HEK293 (cell line): ENCODE results near the gene RASL11B.

Source experiments
- CTCF ChIA-PET: fragments of 350-600 bp; formaldehyde crosslinking; extraction: SDS; loops from one replicate; lab custom pipeline; 2021; ENCODE audit warnings: antibody characterized with exemption; lab: Yijun Ruan, JAX
- POLR2A ChIA-PET: fragments of 300-600 bp; formaldehyde crosslinking; extraction: SDS; loops from one replicate; lab custom pipeline; 2020; ENCODE audit warnings: antibody characterized with exemption, inconsistent platforms; lab: Yijun Ruan, JAX
- H3K27ac ChIP-seq: fragments of 200-500 bp; sonication (Bioruptor generic); 2 replicates; pipeline ENCODE4 v1.5.1; 2014; ENCODE audit warnings: low read depth, low read length, control low read depth, inconsistent platforms; ENCODE audit errors: extremely low read depth
- H3K36me3 ChIP-seq, 2 experiments: fragments of 200-500 bp in 1 of 2; sonication (Bioruptor generic) in 1 of 2; 1 replicate in 1 of 2; 2 replicates in 1 of 2; pipeline ENCODE4 v1.5.1; 2014 to 2017; ENCODE audit warnings: inconsistent platforms in 2 of 2, low read length in 2 of 2; ENCODE audit not compliant: control insufficient read depth in 2 of 2, insufficient read depth in 1 of 2
- H3K4me1 ChIP-seq: fragments of 200-500 bp; sonication (Bioruptor generic); 2 replicates; pipeline ENCODE4 v1.5.1; 2014; ENCODE audit warnings: mild to moderate bottlenecking, low read length, inconsistent platforms; ENCODE audit not compliant: control insufficient read depth, insufficient read depth
- H3K4me3 ChIP-seq: 2 replicates; pipeline ENCODE4 v1.5.1; 2011; ENCODE audit warnings: low read depth, mild to moderate bottlenecking, control low read depth, low read length, moderate library complexity
- H3K9me3 ChIP-seq: fragments of 200-500 bp; sonication (Bioruptor generic); 2 replicates; pipeline ENCODE4 v1.5.1; 2014; ENCODE audit warnings: low read depth, low read length, inconsistent platforms; ENCODE audit not compliant: control insufficient read depth, insufficient read depth
- REPIN1 ChIP-seq: fragments of 450-650 bp; formaldehyde crosslinking; IDR thresholded peaks from 2 replicates; pipeline ENCODE4 v1.5.1; 2017; ENCODE audit warnings: missing biosample characterization, missing genetic modification characterization, low read depth
- WT1 ChIP-seq: fragments of 450-650 bp; formaldehyde crosslinking; IDR thresholded peaks from 2 replicates; pipeline ENCODE4 v1.5.1; 2016; ENCODE audit warnings: missing biosample characterization, missing genetic modification characterization
- ZNF174 ChIP-seq: fragments of 450-650 bp; formaldehyde crosslinking; IDR thresholded peaks from 2 replicates; pipeline ENCODE4 v1.5.0; 2017; ENCODE audit warnings: missing biosample characterization, mild to moderate bottlenecking, missing genetic modification characterization
- ZNF202 ChIP-seq: fragments of 450-650 bp; formaldehyde crosslinking; IDR thresholded peaks from 2 replicates; pipeline ENCODE4 v1.5.1; 2016; ENCODE audit warnings: missing biosample characterization, missing genetic modification characterization, borderline replicate concordance
- ZNF341 ChIP-seq: fragments of 450-650 bp; formaldehyde crosslinking; IDR thresholded peaks from 2 replicates; pipeline ENCODE4; 2016; ENCODE audit warnings: low read depth, missing biosample characterization, missing genetic modification characterization
- ZNF394 ChIP-seq: fragments of 450-650 bp; formaldehyde crosslinking; IDR thresholded peaks from 2 replicates; pipeline ENCODE4 v1.5.1; 2016; ENCODE audit warnings: missing biosample characterization, missing genetic modification characterization, mild to moderate bottlenecking, moderate library complexity, borderline replicate concordance
- ZNF416 ChIP-seq: fragments of 450-650 bp; formaldehyde crosslinking; IDR thresholded peaks from 2 replicates; pipeline ENCODE4 v1.5.1; 2016; ENCODE audit warnings: missing biosample characterization, missing genetic modification characterization
- ZNF514 ChIP-seq: fragments of 450-650 bp; formaldehyde crosslinking; IDR thresholded peaks from 2 replicates; pipeline ENCODE4 v1.5.1; 2016; ENCODE audit warnings: missing biosample characterization, missing genetic modification characterization
- ZNF571 ChIP-seq: fragments of 450-650 bp; formaldehyde crosslinking; IDR thresholded peaks from 2 replicates; pipeline ENCODE4 v1.5.0; 2017; ENCODE audit warnings: missing biosample characterization, missing genetic modification characterization
- ZNF596 ChIP-seq: fragments of 450-650 bp; IDR thresholded peaks from 2 replicates; pipeline ENCODE4 v1.5.0; 2018; ENCODE audit warnings: missing biosample characterization, mild to moderate bottlenecking, missing genetic modification characterization, moderate library complexity
- ZNF670 ChIP-seq: fragments of 450-650 bp; formaldehyde crosslinking; IDR thresholded peaks from 2 replicates; pipeline ENCODE4 v1.5.1; 2016; ENCODE audit warnings: missing biosample characterization, missing genetic modification characterization, low read depth
- ZNF768 ChIP-seq: fragments of 450-650 bp; formaldehyde crosslinking; IDR thresholded peaks from 2 replicates; pipeline ENCODE4 v1.5.1; 2018; ENCODE audit warnings: missing biosample characterization, mild to moderate bottlenecking, missing genetic modification characterization
- TF ChIP-seq, protein P1 (sequence below): fragments of 450-650 bp; formaldehyde crosslinking; IDR thresholded peaks from 2 replicates; pipeline ENCODE4 v1.5.1; 2016; ENCODE audit warnings: missing biosample characterization, missing genetic modification characterization
- TF ChIP-seq, protein P2 (sequence below): fragments of 450-650 bp; formaldehyde crosslinking; IDR thresholded peaks from 2 replicates; pipeline ENCODE4 v1.5.1; 2016; ENCODE audit warnings: missing biosample characterization, missing genetic modification characterization, borderline replicate concordance
- TF ChIP-seq, protein P3 (sequence below): fragments of 450-650 bp; formaldehyde crosslinking; IDR thresholded peaks from 2 replicates; pipeline ENCODE4 v1.5.1; 2016; ENCODE audit warnings: missing biosample characterization, missing genetic modification characterization
- TF ChIP-seq, protein P4 (sequence below): fragments of 450-650 bp; formaldehyde crosslinking; IDR thresholded peaks from 2 replicates; pipeline ENCODE4 v1.5.1; 2016; ENCODE audit warnings: missing biosample characterization, missing genetic modification characterization

The RASL11B gene

DNA sequence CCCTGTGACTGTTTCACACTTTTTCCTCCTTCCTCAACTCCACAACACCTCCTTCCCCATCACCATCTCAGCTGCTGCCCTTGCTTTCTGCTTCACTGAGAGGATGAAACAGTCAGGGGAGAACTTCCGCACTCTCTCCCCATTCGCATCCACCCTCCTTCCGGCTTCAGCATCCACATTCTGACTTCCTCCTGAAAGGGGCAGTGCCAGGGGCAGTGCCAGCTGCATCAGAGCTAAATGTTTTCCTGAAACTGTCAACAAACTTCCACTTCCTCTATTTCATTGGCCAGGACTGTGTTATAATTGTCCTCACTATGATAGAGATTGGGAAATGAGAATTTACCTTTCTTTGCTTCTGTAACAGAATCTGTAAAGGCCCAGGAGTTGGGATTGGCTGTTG, 18.2 kb upstream of the RASL11B start (continued):
- TF ChIP-seq, protein P1, sequence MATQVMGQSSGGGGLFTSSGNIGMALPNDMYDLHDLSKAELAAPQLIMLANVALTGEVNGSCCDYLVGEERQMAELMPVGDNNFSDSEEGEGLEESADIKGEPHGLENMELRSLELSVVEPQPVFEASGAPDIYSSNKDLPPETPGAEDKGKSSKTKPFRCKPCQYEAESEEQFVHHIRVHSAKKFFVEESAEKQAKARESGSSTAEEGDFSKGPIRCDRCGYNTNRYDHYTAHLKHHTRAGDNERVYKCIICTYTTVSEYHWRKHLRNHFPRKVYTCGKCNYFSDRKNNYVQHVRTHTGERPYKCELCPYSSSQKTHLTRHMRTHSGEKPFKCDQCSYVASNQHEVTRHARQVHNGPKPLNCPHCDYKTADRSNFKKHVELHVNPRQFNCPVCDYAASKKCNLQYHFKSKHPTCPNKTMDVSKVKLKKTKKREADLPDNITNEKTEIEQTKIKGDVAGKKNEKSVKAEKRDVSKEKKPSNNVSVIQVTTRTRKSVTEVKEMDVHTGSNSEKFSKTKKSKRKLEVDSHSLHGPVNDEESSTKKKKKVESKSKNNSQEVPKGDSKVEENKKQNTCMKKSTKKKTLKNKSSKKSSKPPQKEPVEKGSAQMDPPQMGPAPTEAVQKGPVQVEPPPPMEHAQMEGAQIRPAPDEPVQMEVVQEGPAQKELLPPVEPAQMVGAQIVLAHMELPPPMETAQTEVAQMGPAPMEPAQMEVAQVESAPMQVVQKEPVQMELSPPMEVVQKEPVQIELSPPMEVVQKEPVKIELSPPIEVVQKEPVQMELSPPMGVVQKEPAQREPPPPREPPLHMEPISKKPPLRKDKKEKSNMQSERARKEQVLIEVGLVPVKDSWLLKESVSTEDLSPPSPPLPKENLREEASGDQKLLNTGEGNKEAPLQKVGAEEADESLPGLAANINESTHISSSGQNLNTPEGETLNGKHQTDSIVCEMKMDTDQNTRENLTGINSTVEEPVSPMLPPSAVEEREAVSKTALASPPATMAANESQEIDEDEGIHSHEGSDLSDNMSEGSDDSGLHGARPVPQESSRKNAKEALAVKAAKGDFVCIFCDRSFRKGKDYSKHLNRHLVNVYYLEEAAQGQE (tag by site-specific recombination), result no peak

DNA sequence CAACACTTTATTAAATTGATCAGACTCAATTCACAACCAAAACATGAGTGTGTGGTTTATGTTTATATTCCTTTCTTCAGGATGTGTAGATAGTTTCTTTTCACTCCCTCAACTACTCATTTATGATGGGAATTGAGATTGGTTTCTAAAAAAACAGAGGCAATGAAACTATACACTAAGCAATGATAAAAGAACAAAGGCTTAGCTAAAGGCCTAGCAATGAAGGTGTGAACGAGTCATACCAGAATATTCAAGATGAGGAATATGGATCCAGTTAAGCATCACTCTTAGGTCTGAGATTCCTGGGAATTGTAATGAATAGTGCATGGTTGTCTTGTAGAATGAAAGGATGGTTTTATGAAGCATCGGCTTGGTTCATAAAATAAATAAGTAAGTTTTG, 17.5 kb upstream of the RASL11B start:
- H3K4me3 ChIP-seq, result no peak overlapping the region
- TF ChIP-seq ZNF670 (tag by site-specific recombination) (no peak), ZNF341 (tag by site-specific recombination) (no peak), ZNF416 (tag by site-specific recombination) (no peak), ZNF571 (tag by site-specific recombination) (no peak), REPIN1 (no peak), ZNF514 (no peak), ZNF202 (tag by site-specific recombination) (no peak), WT1 (no peak), ZNF174 (tag by site-specific recombination) (no peak), ZNF394 (tag by site-specific recombination) (no peak), ZNF596 (tag by site-specific recombination) (no peak), ZNF768 (tag by site-specific recombination) (no peak)
- TF ChIP-seq, protein P2, sequence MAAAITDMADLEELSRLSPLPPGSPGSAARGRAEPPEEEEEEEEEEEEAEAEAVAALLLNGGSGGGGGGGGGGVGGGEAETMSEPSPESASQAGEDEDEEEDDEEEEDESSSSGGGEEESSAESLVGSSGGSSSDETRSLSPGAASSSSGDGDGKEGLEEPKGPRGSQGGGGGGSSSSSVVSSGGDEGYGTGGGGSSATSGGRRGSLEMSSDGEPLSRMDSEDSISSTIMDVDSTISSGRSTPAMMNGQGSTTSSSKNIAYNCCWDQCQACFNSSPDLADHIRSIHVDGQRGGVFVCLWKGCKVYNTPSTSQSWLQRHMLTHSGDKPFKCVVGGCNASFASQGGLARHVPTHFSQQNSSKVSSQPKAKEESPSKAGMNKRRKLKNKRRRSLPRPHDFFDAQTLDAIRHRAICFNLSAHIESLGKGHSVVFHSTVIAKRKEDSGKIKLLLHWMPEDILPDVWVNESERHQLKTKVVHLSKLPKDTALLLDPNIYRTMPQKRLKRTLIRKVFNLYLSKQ (tag by site-specific recombination), result no peak
- TF ChIP-seq, protein P3, sequence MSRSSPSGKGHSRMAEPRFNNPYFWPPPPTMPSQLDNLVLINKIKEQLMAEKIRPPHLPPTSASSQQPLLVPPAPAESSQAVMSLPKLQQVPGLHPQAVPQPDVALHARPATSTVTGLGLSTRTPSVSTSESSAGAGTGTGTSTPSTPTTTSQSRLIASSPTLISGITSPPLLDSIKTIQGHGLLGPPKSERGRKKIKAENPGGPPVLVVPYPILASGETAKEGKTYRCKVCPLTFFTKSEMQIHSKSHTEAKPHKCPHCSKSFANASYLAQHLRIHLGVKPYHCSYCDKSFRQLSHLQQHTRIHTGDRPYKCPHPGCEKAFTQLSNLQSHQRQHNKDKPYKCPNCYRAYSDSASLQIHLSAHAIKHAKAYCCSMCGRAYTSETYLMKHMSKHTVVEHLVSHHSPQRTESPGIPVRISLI (tag by site-specific recombination), result no peak
- TF ChIP-seq, protein P4, sequence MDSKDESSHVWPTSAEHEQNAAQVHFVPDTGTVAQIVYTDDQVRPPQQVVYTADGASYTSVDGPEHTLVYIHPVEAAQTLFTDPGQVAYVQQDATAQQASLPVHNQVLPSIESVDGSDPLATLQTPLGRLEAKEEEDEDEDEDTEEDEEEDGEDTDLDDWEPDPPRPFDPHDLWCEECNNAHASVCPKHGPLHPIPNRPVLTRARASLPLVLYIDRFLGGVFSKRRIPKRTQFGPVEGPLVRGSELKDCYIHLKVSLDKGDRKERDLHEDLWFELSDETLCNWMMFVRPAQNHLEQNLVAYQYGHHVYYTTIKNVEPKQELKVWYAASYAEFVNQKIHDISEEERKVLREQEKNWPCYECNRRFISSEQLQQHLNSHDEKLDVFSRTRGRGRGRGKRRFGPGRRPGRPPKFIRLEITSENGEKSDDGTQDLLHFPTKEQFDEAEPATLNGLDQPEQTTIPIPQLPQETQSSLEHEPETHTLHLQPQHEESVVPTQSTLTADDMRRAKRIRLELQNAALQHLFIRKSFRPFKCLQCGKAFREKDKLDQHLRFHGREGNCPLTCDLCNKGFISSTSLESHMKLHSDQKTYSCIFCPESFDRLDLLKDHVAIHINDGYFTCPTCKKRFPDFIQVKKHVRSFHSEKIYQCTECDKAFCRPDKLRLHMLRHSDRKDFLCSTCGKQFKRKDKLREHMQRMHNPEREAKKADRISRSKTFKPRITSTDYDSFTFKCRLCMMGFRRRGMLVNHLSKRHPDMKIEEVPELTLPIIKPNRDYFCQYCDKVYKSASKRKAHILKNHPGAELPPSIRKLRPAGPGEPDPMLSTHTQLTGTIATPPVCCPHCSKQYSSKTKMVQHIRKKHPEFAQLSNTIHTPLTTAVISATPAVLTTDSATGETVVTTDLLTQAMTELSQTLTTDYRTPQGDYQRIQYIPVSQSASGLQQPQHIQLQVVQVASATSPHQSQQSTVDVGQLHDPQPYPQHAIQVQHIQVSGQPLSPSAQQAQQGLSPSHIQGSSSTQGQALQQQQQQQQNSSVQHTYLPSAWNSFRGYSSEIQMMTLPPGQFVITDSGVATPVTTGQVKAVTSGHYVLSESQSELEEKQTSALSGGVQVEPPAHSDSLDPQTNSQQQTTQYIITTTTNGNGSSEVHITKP, result no peak
- TF ChIP-seq, all 188 proteins: peak for 0
- H3K36me3 ChIP-seq, result no peaks in the 10 kb centered on the region
- no peaks in the 10 kb centered on the region for H3K4me1 ChIP-seq
- ChIA-PET POLR2A (no interaction called here), CTCF (interaction anchor here (0.5 kb wide), 1 partner anchor 33 kb away, joined by 3 read pairs; no protein-coding TSS in a partner anchor)
- no peak overlapping the region for H3K27ac ChIP-seq
- no peaks in the 10 kb centered on the region for H3K9me3 ChIP-seq
